Stimulated activated CD4-positive, alpha-beta T cell treated with anti-CD3 and anti-CD28 coated beads, Interleukin-12 subunit alpha, Interleukin-12 subunit beta, amount 100 ng/mL, for 24 hours (primary cell): ENCODE results near the gene OR1I1.

Source experiments
- DNase-seq, 2 experiments: peaks; one replicate each; pipeline ENCODE4 v3.0.0-alpha.2; 2020; ENCODE audit warnings: low read depth in 2 of 2

Gene OR1I1

GRCh38 chr19:15118248-15118647 is 36.2 kb downstream of the OR1I1 start:
- DNase-seq: no peak

- DNase-seq: no peak
Measured at GRCh38 chr19:15118789-15119494, 36.9 kb downstream of the OR1I1 start.

- no peak for DNase-seq
Measured at GRCh38 chr19:15120135-15121026, 38.4 kb downstream of the OR1I1 start.

- no peak for DNase-seq
Measured at GRCh38 chr19:15122331-15123030, 40.5 kb downstream of the OR1I1 start.

GRCh38 chr19:15123031-15123890 is 41.2 kb downstream of the OR1I1 start:
- DNase-seq: no peak

- no peak for DNase-seq
Measured at GRCh38 chr19:15123900-15124299, 41.9 kb downstream of the OR1I1 start.

- DNase-seq: no peak
Measured at GRCh38 chr19:15124572-15125231, 42.7 kb downstream of the OR1I1 start.

- peak; percentile 91 to 97 for DNase-seq
Measured at GRCh38 chr19:15125232-15126067, 43.4 kb downstream of the OR1I1 start.

- no peak for DNase-seq
Measured at GRCh38 chr19:15126131-15126910, 44.3 kb downstream of the OR1I1 start.

GRCh38 chr19:15128162-15128770 is 46.3 kb downstream of the OR1I1 start:
- no peak for DNase-seq

GRCh38 chr19:15129856-15130585 is 48.0 kb downstream of the OR1I1 start:
- peak in 1 of 2 experiments; percentile 43 for DNase-seq

- no peak for DNase-seq
Measured at GRCh38 chr19:15136234-15136954, 54.4 kb downstream of the OR1I1 start.

GRCh38 chr19:15137777-15138176 is 55.8 kb downstream of the OR1I1 start:
- no peak for DNase-seq

- no peak for DNase-seq
Measured at GRCh38 chr19:15138427-15138826, 56.4 kb downstream of the OR1I1 start.

- DNase-seq: no peak
Measured at GRCh38 chr19:15141143-15141542, 59.1 kb downstream of the OR1I1 start.

- DNase-seq: no peak
Measured at GRCh38 chr19:15142313-15142712, 60.3 kb downstream of the OR1I1 start.
